Endometrial microvascular endothelial cells (primary cell): ENCODE results near the gene MIS12. TPM values are rescaled to one million over a fixed set of nuclear protein-coding genes. Genes with fewer than 3 reads are reported as not detected.

Source experiments
- in situ Hi-C: cut with HindIII; loops from 2 replicates; pipeline ENCODE4 v1.10.0; 2017; ENCODE audit warnings: low sequenced_read_pairs, low pct_unique_long_range_greater_than_20kb; ENCODE audit errors: inconsistent ontology term
- total RNA-seq: library from RNA; depleted of rRNA; stranded (reverse); fragments of >200 nt; gene quantifications from one replicate; pipeline ENCODE4 v1.2.3, GENCODE V29; 2015; ENCODE audit errors: inconsistent ontology term

The MIS12 gene
- total RNA-seq, 1 donor from 2014 or later: 25.1 TPM

DNA sequence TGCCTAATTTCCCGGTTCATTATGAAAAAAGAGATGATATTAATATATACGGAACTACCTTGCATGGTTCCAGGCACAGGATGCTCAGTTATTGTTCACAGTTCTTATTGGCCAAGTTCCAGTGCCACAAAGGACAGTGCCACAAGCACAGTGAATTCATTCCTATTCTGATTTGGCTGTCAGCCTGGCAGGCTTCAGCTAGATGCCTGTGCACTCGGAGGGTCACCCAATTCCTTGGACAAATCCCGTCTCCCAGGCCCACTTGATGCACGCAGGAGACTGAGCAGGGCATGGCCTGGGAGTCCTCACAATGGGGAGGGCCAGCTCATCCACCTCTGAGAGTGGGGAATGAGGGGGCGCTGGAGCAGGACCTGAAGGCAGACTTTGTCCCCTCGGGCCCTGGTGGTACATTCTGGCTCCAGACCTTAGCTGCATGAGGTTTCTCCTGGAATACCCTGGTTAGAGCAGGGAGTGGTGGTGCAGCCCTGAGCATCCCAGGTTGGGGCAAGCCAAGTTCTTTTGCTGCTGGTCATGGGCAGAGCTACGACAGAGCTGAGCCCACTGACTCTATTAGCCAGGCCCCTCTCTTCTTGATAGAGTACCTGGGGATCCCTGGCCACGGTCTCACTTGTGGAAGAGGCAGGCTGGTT, 41.4 kb downstream of the MIS12 start:
- in situ Hi-C loops: no loop called here

DNA sequence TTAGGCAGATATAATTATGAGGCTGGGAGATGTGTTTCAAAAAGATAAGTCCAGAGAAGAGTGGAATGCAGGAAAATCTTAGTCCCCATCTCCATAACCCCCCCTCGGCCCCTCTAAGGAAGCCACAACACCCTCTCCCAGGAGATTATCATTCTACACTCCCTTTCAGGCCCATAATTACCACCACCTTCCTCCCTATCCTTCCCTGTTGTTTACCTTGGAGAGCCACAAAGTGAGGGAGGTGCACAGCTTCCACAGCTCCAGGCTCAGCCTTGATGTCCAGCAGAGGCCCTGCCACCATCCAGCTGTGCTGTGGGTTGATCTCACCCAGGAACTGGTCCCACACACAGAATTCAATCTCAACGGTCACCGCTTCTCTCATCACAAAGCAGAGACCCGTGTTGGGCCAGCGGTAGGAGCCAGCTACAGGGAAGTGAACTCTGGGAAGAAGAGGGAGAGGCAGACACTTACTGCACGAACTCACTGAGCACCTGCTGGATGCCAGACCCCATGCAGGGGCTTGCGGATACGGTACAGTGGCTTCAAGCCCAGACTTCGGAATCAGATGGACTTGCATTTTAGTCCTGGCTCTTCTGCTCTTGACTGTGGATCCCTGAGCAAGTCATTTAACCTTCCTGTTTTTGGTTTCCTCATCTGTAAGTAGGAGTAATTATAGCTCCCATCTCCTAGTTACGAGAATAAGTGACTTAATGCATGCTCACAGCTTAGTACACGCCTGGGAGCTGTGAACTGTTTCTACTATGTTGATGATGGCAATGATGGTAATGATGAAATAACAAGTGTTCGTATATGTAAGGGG, 44.1 kb downstream of the MIS12 start:
- in situ Hi-C loops: no loop called here

- in situ Hi-C loops: no loop called here
Measured at GRCh38 chr17:5531085-5531418, 44.7 kb downstream of the MIS12 start.

DNA sequence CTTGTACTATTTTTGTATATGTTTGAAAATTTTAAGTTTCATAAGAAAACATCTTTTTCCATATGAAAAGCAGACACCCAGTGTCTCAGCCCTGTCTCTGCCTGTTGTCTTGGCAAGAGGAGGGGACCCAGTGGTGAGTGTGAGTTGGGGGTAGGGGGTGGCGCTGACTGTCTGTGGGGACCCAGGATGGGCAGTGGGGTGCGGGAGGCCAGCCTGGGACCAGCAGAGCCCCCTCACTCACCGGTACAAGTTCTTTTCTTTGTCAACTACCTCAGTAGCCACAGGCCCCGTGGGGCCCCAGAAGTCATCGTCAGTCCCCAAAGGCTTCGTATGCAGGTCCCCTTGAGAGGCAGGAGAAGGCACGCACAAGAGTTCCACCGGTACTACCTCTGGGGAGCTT, 46.2 kb downstream of the MIS12 start:
- in situ Hi-C loops: no loop called here

DNA sequence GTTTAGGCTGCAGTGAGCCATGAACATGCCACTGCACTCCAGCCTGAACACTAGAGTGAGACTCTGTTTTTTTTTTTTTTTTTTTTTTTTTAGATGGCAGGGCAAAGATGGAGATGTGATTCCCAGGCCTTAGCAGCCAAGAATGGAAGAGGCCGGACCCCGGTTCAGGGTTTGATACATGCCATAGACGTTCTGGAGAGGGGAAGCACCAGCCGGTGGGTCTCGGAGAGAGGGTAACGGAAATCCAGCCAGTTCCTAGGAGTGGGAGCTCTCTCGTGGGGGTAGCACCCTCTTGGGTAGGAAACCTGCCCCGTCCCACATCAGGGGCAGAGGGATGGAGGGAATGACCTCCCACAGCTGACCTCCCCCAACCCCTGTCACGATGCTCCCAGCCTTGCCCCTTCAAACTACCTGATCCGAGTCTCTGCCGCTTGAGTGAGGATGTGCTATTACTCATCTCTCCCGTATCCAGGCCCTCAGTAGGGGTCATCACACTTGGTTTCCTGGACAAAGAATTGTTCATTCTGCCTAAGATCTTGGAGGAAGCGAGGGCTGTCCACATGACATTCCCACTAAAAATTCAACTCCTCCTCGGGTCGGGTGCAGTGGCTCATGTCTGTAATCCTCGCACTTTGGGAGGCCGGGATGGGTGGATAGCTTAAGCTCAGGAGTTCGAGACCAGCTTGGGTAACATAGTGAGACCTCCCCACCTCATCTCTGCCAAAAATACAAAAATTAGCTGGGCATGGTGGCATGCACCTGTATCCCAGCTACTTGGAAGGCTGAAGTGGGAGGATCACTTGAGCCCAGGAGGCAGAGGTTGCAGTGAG, 47.3 kb downstream of the MIS12 start:
- in situ Hi-C loops: no loop called here

DNA sequence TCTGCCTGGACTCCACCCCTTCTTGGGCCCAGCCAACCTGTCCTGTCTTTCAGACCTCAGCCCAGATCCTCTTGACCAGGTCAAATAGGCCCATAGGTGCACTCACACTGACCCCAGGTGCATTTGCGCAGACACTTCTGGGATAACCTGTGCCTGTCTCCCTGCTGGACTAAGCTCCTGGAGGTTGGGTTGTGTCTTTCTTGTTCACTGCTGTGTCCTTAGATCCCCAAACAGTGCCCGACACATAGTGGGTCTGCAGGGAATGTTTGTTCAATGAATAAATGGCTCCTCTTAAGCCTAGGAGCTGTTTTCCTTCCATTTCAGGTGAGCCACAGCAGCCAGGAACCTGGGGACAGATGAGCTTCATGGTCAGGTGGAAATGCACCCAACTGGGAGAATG, 49.1 kb downstream of the MIS12 start:
- in situ Hi-C loops: no loop called here

DNA sequence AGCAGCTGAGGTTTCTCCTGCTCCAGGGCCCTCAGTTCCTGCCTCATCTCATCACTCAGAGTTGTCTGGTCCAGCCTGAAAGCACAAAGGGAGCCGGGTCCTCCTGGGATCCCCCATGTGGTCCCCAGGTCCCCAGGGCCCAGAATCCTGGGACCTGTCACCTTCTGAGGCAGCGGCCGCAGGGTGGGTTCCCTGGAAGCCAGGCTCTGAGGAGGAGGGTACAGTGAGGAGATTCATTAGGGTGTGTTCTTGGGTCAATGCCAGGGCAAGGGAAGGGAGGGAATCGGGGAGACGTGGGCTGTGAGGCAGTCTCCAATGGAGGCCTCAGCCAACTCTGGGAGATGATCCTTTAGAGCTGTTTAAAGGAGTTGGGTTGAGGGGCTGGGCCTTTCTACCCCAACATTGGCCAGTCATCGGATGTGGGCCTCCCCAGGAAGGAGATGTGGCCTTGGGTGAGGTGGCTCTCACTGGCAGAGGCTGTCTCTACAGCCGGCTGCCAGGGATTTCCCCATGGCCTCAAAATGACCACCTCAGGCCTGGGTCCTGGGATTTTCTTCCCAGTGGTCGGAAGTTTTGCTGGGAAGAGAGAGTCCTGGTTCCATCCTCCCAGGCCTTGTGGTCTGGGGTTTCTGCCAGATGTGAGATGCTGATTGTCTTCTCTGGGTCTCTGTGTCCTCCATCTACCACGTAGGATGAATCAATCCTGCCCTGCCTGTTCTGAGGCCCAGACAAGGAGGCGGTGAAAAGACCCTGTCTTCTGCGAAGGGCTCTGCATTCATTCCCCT, 50.7 kb downstream of the MIS12 start:
- in situ Hi-C loops: no loop called here

DNA sequence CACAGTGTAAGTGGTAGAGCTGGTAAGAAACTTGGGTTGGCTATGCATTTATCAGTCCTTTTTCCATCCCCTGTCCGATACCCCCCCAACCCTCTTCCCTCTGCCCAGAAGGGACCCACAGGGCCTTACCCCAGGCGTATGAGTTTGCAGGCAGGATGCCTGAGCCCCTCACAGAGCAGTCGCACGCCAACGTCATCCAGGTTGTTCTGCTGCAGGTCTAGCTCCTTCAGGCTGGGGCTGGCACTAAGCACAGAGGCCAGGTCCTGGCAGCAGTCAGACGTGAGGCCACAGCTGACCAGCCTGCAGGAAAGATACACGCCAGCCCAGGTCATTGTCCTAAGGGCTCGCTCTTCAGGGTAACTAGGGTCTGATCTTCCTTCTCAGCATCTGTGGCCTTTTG, 52.9 kb downstream of the MIS12 start:
- in situ Hi-C loops: no loop called here

- in situ Hi-C loops: no loop called here
Measured at GRCh38 chr17:5540321-5540720, 54.0 kb downstream of the MIS12 start.

Other genes with a start within 250 kb of the MIS12 start
- 31.2 TPM for gene RABEP1, start 204.3 kb upstream of the MIS12 start, total RNA-seq
- 81.7 TPM for gene NUP88, start 66.9 kb upstream of the MIS12 start, total RNA-seq
- gene RPAIN, start 66.4 kb upstream of the MIS12 start, total RNA-seq: 38.2 TPM
- gene C1QBP, start 47.4 kb upstream of the MIS12 start, total RNA-seq: 345 TPM
- gene DHX33, start 17.6 kb upstream of the MIS12 start, total RNA-seq: 23.0 TPM
- gene DERL2, start 388 bp upstream of the MIS12 start, total RNA-seq: 49.2 TPM
- gene NLRP1, start 97.9 kb downstream of the MIS12 start, total RNA-seq: 35.2 TPM